HG03135 (cell line): Measurements from ENCODE around the gene FHDC1.

Experiments used
- ATAC-seq: cut with Tn5 transposase; IDR thresholded peaks from one replicate; pipeline ENCODE4 v1.9.1; 2021; ENCODE audit warnings: mild to moderate bottlenecking, moderate library complexity; ENCODE audit not compliant: unreplicated experiment

FHDC1 gene

GRCh38 chr4:152929888-152930287 is 6.2 kb upstream of the FHDC1 start:
- no peak for ATAC-seq

- no peak for ATAC-seq
Observed at GRCh38 chr4:152935143-152935542, 980 bp upstream of the FHDC1 start.

DNA sequence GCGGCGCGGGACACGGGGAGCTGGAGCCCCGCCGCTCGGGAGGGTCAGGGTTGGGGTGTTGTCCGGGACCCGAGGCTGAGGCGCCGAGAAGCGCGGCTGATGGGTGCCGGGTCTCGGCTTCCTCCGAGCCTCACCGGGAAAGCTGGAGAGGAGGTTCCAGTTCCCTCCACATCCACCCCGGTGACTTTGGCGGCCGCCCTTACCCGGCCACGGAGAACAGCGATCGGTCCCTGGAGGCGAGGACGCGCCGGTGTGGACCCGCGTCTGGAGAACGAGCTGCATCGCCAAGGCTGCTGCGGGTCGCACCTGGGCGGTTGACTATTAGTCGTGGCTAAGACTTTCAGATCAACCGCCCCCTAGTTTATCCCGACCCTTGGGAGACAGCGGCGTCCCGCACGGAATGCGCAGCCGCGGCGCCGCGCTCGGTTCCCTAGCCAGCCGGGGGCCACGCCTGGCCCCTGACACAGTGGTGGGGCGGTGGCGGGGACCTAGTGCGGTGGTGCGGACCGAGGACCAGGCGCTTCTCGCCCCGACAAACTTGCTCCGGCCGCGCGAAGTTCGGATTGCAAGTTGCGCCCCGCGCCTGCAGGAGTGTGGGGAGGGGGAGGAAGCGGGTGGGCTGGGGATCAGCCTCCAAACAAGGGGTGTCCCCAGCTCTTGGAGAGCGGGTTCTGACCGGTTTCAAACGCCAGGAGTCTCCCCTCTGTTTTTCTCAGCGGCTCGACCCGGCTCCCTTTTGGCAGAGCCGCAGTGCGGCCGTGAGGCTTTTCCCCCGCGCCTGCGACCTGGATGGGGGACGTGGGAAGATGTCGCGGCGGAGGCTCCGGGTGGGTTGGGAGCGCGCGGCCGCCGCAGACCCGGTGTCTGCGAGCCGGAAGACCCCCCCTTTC is 568 bp downstream of the FHDC1 start:
- ATAC-seq, result no peak

DNA sequence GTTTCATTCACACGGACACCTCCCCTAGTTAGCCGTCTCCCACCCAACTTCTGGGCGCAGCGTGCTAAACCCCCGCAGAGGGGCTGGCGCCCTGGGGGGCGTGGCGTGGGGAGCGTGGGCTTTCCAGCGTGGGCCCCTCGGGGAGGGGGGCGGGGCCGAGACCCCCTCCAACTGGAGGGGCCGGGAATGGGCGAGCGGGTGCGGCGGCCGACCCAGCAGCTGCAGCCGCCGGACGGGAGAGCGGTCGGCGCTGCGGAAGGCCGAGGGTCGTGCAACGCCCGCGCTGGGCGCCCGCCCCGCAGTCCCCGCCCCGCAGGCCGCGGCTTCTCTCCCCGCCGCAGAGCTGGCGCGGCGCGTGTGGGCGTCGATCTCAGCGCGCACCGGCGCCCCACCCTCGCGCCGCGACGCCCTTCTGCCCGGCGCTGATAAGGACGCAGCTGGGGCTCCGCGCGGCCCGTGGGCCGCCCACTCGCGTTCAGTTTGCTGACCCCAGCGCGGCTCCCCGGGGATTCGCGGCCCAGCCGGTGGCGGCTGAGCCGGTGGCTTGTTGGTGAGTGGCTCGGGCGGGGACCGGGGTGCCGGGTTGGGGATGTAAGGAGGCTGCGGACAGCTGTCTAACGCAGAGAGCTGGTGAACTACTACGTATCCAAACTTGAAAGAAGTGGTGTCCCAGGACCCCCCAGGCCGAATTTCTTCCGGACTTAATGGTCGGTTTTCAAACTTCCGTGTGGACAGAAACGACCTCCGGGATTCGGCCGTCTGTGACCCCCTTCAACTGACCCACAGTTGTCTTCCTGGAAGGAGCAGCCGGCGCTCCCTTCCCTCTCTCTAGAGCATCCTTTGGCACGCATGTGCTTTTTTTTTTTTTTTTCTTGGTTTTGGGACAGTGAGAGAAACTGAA is 1.5 kb downstream of the FHDC1 start:
- no peak for ATAC-seq

- ATAC-seq, result no peak
Observed at GRCh38 chr4:152938237-152938947, 2.3 kb downstream of the FHDC1 start.

DNA sequence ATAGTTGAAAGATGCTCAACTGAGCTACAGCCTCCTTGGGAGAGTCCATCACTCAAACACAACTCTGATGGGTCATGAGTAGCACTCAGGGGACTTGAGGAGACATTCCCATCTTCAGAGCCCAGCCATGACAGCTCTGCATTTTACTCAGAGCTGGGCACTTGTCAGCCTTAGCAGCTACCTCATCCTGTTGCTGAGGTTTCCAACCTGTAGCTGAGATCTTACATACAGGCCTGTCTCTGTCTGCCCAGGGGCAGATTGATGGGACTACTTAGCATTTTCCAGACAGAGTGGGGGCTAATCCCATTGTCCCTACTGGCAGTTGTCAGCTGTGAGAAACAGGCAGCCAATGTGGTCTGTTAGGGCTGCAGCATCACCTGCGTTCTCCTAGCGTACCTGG is 3.5 kb downstream of the FHDC1 start:
- no peak for ATAC-seq

DNA sequence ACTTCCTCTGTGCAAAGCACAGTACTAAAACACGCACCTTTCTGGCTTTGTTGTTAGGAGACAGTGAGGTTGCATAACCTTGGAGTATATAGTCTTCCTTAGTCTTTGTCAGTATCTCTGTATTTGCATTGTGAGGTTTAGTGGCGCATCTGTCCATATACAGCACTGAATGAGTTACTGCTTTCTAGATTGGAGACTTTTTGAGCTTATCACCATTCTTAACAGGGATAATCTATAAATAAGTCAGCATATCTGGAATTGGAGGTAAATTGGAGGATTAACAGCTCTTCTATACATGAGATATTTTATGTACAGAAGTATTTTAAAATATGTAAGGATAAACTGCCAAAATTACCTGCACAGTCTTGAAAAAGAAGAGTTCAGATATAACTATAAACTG is 4.3 kb downstream of the FHDC1 start:
- ATAC-seq, result no peak

GRCh38 chr4:152941411-152941810 is 5.3 kb downstream of the FHDC1 start:
- no peak for ATAC-seq

DNA sequence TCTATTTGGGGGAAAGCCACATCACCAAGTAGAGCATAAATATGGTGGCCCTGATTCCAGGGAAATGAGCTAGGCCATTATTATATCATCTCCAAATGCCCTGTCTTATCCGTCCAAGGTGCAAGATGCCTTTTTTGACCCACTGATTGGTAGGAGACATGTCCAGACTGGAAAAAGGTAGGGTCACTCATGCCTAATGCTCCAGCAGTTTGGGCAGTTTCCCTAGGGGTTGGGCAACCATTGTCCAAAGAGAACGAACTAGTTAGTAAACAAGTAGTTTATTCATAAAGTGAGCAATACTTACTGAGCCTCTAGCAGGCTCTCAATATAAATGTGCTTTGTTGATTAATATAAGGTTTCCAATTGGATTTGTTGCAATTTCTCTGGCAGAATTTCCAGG is 6.2 kb downstream of the FHDC1 start:
- ATAC-seq, result no peak

DNA sequence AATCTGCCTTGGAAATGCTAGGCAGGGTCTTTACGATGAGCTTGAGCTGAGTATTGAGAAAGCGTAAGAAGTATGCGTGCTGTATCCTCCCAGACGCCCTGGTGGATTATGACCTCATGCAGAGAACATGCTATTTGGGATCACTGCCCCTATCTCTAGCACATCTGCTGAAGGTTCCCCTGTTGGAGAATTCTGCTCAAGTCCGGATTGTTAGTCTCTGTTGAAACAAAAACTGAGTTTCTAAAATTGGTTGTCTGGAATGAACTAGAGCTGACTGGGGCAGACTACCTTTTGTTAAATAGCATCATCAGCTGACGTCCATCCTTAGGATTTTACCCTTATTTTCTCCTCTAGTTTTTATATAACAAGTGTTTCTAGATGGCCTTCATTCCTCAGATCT is 7.5 kb downstream of the FHDC1 start:
- ATAC-seq, result no peak

GRCh38 chr4:152944666-152945320 is 8.7 kb downstream of the FHDC1 start:
- no peak for ATAC-seq

DNA sequence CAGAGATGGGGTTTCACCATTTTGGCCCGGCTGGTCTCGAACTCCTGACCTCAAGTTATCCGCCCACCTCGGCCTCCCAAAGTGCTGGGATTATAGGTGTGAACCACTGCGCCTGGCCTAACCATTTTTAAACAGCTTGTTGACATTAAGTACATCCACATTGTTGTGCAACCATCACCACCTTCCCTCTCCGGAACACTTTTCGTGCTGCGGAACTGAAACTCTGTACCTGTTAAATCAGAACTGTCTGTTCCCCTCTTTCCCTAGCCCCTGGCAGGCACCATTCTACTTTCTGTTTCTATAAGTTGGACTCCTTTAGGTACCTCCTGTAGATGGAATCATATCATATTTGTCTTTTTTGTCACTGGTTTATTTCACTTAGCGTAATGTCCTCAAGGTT is 9.5 kb downstream of the FHDC1 start:
- no peak for ATAC-seq

DNA sequence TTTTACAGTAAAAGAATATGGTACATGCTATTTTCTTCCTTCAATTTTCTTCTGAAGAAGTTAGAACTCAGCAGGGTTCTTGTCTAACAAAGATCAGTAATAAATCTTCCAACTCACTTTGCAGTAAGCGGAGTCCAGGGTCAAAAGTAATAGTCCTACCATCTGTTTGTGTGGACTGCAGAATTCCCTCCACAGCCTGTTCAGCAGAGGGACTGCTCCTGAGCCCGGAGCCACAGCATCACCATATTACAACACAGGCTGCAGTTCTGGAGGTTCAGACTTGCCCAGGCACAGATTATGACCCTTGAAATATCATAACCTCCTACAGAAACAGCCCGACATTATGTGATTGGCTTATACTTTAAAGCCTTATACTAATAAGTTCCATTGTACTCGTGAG is 10.3 kb downstream of the FHDC1 start:
- no peak for ATAC-seq

DNA sequence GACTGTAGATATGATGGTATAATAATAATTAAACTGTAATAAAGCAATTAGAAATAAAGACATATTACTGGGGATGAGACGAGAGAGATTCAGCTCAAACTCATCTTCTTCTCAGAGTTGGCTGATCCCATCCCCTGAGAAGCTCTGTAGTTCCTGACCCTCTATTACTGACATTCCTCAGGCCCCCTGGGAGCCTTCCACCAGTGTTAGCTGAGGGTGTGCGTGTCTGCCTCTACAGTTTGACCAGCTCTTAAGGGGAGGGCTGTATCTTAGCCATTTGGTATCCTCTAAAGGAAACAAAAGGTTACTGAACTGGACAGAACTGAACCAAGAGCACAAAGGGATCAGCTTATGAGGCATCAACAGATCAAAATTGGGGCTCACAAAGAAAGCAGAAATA is 11.2 kb downstream of the FHDC1 start:
- no peak for ATAC-seq

- ATAC-seq, result no peak
Observed at GRCh38 chr4:152949930-152950329, 13.8 kb downstream of the FHDC1 start.

- no peak for ATAC-seq
Observed at GRCh38 chr4:152950402-152951274, 14.5 kb downstream of the FHDC1 start.

DNA sequence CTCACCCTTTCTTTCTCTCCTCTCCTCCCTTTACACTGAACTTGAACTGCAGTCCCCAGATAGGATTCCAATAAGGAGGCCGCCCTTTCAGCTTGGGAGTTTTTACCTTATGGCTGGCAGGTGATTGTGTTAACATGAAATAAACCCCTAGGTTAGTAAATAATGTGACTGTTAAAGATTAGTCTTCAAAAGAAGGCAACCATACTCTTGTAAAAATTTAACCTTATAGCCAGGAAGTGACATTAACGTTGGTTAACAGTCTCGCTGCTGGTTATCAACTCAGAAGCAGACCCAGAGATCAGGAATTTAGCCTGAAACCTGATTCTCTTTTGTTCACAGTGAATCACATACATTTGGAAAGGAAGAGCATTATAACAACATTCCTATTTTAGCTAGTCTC is 15.2 kb downstream of the FHDC1 start:
- no peak for ATAC-seq

GRCh38 chr4:152953514-152953913 is 17.4 kb downstream of the FHDC1 start:
- no peak for ATAC-seq

DNA sequence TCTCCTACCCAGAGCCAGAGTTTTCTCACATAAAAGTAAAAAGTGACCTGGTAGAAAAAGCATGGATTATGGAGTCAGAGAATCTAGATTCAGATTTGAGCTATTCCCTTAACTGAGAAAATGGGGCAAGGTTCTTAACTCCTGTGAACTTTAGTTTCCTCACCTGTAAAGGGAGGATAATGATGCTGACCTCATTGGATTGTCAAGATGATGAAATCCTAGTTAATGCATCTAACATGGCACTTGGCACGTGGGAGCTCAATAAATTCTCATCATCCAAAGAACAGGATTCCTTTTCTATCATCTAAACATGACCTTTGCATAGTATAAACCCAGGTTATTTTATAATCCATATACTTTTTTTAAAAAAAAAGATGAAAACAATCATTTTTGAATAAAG is 18.6 kb downstream of the FHDC1 start:
- ATAC-seq, result no peak

DNA sequence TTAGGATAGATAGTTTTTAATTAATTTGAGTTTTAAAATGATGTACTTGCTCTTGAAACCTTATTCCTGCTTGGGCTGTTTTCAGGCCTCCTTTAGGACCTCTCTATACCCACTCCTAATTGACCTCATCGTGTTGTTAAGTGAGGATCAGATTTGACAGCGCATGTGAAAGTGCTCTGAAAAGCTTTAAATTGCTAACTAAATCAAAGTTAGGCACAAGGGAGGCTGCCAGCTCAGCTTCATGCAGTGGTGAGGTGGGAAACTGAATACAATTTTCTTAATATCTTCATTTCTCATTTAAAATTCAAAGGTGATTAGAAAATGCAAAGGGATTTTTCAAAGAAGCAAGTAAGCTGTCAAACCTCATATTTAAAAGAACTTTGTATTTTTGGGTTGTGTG is 20.0 kb downstream of the FHDC1 start:
- ATAC-seq, result no peak
